KG1 (cell line): ENCODE data around the gene ZNF648.
"Not testable (repeated sequence)": the region's sequence is repeated elsewhere in the genome, so short reads cannot be mapped to it uniquely, and the experiment has no call there.

Experiments
- DNase-seq: peaks from one replicate; lab custom pipeline; 2025; lab: John Stamatoyannopoulos, UW

ZNF648 gene, protein sequence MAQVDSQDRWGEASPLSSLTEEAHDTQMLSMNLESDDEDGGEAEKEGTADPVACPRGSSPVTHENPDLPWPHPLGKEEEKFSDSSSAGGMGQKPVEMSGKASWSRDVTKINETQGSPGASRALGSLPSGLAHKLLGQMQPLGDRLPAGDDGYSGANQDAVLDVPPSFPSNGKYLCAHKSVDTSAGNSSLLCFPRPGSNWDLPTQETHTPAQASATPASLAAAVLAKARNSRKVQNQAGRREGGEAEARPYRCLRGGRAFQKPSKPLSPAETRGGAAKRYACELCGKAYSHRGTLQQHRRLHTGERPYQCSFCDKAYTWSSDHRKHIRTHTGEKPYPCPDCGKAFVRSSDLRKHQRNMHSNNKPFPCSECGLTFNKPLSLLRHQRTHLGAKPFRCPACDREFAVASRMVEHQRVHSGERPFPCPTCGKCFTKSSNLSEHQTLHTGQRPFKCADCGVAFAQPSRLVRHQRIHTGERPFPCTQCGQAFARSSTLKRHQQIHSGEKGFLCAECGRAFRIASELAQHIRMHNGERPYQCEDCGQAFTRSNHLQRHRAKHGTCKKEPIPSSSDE

DNA sequence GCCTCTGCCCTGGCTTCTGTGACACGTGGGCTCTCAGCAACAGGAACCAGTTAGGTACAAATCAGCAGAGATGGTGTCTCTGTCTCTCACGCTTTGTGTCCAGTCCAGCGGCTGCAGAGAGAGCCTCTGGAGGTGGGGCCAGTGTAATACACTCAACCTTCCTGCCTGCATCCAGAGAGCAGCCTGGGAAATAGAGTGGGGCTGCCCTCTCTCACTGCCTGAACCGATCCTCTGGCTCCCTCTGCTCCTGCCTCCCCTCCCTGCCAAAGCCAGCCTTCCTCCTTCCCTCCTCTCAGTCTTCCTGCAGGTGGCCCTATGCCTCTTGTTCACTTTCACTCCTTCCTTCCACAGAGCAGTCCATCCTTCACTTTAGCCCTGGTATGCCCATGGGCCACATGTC lies at the start of gene ZNF648:
ZNF648 (minus strand) TSS at position 119 of the 400 bp plus-strand sequence. CDS start 3,702 bp downstream, outside the sequence.
- no peak for DNase-seq

DNA sequence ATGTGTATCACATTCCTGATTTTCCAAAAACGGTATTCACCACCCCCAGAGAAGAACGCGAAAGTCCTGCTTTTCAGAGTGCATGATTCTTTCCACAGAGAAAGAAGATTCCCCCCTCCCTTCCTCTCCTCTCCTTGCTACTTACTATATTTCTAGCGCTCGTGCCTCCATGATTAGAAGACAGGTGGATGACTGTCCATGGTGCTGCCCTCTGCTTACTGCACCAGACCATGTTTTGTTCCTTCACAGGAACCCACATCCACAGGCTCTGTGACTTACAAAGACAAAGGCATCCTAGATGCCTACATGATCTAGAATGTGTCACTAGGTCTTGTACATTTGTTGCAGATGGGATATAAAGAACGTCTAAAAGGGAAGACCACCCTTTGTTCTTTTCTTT lies 49.1 kb upstream of the ZNF648 start:
- no peak for DNase-seq

DNA sequence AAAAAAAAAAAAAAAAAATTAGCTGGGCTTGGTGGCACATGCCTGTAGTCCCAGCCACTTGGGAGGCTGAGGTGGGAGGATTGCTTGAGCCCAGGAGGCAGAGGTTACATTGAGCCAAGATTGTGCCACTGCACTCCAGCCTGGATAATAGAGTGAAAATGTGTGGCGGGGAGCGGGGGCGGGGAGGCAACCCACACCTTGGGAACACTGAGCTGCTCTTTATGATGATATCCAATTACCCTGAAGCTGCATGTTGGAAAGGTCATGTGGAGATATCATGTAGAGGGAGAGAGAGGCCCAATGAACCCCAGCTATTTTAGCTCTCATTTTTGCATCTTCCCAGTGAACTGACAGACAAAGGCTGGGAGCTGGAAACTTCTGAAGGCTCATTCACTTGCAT lies 48.3 kb upstream of the ZNF648 start:
- no peak for DNase-seq

DNA sequence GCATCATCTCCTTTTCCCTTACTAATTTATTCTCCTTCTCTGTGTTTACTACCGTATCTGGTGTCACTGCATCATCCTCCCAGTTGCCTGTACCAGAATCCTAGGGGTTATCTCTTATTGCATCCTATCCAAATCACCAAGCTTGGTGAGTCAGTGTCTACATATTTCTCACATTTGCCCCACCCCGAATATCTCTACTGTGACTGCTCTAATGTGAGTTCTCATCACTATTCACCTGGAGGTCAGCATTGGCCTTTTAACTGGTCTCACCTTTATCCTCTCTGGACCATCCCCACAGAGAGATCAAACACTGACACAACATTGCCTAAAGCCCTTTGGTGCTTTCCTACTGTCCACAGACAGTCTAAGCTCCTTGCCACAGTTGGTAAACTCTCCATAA lies 45.7 kb upstream of the ZNF648 start:
- DNase-seq, result no peak

DNA sequence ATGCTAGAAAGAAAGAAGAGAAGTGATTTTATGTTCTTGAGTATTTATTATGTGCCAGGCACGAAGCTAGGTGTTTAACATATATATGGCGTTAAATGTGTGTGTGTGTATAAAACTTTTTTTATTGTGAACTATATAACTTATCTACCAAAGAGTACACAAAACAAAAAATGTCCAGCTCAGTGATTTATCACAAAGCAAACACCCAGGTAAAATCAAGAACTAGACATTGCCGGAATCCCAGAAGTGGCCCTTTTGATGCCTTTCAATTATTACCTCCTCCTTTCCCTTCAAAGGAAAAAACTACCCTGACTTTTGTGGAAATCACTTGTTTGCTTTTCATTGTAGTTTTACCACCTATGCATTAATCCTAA lies 40.5 kb upstream of the ZNF648 start:
- DNase-seq, result no peak

DNA sequence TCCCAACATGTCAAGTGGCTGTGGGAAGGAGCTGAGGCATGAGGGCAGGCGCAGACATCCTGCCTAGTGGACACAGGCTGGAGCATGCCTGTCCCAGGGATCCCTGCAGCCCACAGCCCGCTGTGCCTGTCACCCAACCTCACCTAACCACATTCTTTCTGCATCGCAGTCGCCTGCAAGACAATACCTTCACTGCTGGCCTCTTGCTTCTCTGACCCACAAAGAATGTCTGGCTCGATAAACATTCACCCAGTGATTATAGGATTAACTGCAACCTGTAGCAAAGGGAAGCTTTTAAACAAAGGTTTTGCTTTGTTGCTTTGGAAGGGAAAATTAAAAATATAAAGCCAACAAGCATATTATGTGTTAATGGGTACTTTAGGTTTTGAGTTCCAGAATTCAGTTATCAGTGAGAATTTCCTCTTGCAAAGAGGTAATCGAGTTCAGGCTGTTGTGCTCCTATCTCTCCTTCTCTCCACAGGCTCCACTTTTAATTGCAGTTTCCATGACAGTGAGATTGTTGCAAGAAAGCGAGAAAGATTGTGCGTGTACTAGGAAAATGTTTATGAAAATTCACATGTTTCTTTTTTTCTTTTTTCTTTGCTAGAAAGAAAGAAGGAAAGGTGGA lies 40.0 kb upstream of the ZNF648 start:
- no peak for DNase-seq

DNA sequence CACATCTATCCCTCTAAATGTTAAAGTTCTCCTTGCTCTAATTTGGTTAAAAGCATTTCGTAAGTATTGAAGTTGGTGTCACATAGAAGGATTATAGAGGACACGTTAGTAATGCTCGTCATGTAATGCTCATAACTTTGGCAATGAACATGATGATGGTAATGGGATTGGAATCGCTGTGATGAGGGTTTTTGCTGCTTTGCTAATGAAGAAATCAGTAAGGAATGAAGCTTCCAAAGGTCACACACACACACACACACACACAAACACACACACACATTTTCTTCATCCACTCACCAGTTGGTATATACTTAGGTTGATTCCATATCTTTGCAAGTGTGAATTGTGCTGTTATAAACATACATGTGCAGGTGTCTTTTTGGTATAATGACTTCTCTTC lies 36.8 kb upstream of the ZNF648 start:
- no peak for DNase-seq

DNA sequence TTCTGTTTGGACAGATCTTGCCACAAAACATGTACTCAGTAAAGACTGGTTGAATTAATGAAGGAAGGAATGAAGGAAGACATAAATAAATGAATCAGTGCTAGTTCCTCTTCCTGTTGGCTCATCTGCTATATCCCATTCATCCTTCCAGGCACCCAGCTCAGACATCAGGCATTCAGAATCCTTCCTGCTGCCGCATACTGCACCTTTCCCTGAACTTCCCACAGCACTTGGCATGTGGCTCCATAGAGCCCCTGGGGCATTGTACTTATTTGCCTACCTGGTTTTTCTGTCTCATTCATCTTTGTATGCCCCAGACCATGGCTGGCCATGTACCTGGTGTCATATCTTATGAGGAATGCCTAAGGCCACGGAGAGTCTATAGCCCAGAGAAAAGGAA lies 34.4 kb upstream of the ZNF648 start:
- DNase-seq, result no peak

DNA sequence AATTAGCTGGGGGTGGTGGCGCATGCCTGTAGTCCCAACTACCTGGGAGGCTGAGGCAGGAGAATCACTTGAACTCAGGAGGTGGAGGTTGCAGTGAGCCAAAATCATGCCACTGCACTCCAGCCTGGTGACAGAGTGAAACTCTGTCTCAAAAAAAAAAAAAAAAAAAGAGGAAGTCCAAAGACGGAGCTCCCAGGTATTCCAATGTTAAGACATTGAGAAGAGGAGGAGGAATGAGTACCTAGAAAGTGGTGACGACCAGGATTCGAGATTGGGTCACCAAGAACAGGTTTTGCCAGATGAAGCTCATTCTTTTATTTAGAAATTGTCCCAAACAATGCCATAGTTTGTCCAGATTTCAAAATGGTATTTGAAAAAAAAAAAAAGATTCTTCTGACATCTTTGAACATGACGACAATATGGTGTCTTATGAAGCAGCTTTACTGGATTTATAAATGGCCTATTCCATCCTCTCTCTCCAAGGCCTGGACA lies 33.0 kb upstream of the ZNF648 start:
- DNase-seq, result not testable (repeated sequence)

DNA sequence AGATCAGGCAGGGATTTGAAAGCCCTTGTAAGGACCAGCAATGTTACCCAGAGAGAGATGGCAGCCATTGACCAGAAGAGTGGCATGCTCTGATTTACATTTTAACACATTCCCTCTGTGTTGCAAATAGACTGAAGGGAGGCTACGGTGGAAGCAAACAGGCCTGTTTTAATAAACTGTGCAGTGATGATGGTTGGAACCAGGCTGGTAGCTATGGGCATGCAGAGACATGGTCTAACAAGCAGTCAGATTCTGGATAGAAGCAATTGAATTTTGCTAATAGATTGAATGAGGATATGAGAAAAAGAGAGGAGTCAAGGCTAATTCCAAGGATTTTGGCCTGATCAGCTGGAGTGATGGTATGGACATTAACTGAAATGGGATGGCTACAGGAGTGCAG lies 32.3 kb upstream of the ZNF648 start:
- no peak for DNase-seq

DNA sequence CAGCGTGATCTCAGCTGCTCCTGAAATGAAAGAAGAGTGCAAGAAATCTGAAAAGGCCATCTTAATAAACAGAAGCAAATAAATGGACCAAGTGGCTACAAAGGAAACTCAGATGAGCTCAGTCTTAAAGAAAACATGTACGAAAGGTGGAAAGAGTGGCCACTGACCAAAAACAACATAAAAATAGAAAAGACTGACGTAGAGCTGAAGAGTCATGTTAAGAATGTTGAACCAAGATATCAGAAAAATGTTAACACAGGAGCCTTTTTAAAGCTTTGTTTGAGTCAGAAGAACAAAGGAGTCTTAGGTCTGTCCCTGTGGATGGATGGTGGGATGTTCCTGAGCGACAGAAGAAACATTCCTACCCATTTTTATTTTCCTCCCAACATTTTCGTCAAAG lies 30.8 kb upstream of the ZNF648 start:
- DNase-seq, result no peak

DNA sequence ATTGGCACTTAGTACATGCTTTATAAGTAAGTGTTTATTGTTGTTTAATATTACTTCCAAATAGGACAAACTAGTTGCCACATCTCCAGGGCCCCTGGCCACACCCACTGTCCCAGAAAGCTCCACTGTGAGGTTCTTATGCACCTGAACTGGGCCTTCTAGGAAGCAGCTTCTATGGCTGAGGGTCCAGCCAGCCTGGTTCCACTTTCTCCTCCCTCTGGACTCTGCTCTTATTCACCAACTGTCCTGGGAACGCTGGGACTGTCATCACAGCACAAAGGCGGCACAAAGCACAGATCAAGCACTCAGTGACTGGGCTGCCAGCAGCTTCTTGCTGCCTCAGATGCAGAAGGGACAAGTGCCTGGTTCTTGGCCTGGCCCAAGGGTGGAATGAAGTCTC lies 29.6 kb upstream of the ZNF648 start:
- DNase-seq, result no peak

DNA sequence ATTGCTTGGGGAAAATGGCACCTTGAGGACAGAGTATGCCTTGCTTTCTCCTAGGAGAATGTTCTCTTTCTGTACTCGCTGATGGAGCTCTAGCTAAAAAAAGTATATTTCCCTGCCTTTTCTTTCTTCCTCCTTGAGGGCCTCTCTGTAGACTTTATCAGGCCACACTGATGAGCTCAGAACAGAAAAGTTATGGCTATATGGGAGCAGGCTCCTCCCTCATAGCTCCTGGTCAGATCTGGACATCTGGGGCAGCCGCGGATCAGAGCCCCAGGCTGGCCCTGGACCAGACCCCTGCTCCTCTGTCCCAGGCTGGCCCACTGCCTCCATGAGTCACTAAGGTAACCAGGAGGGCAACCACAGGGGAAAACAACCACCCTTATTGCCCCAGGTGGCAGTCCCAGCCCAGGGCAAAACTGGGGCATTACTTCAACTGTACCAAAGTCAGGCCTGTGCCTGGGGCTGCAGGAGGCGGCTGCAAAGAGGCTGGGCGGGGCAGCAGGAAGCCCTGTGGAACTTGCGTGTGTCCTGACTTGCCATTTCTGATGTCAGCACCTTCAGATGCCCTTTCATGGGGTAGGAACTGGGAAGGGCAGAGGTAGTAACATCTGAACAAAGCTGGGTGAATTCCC lies 26.3 kb upstream of the ZNF648 start:
- DNase-seq, result no peak

DNA sequence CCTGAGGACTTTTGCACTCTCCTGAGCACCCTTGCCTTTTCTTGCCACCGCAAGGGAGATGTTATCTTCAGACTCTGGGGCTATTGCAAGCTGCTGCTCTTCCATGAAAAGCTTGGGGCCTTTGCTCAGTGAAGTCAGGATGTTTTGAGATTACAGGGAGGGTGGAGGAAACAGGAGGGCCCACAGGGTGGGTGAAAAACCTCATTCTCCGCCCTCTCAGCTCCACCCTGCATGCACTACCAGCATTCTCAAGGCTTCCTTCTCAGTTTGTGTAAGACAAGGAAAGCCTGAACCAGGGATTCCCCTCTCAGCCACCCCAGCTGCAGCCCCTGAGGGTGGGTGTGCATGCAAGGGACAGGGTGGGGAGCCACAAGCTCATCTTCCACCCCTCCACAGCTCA lies 25.8 kb upstream of the ZNF648 start:
- DNase-seq, result no peak

DNA sequence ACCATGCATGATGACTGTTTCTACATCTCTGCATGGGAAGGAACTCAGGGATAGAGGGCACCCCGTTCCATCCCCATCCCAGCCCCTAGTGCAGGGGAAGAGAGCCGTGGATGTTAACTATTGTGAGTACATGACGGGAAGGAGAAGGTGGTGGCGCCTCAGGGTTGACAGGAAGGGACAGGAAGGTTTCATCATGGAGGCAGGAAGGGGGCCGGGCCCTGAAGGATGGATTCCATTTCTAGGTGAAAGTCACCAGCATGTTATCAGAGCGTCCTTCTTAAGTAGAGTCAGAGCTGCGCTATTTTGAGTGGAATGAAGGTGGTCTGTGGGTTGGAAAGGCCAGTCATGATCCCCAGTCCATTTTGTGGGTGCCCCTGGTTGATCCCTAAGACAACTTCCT lies 25.1 kb upstream of the ZNF648 start:
- DNase-seq, result no peak

DNA sequence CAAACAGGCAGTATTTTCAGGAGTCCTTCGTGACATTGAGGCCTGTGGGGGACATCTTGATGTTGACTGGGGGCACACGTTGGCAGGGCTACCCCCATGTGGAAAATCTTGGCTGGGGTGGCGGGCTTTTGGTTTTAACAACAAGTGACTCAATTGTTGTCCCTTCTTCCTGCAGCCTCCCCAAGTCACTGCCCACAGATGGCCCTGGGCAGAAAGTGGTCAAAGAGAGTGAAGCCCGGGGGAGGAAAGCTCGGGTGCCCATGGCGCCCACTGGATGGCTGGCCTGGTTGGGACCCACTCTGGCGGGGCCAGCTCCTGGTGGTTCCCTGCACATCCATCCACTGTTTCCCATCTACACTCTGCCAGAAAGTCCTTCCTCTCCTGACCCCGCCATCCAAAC lies 24.6 kb upstream of the ZNF648 start:
- no peak for DNase-seq

DNA sequence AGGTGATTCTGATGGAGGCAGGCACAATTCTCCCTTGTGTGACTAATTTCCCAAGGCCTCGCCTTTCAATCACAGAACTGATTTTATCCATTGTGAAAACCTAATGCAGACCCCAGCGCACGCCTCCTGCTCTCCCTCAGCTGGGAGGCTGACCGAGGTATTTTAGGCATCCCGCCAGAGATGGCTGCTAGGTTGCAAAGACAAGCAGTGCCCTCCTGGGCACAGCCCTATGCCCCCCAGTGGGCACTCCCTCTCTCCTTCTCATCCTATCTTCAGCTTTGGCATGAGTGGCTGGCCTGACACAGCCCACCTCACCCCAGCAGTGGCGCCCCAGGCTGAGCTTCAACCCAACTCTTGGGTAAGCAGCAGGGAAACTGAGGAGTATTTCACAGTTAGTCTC lies 24.2 kb upstream of the ZNF648 start:
- DNase-seq, result no peak

DNA sequence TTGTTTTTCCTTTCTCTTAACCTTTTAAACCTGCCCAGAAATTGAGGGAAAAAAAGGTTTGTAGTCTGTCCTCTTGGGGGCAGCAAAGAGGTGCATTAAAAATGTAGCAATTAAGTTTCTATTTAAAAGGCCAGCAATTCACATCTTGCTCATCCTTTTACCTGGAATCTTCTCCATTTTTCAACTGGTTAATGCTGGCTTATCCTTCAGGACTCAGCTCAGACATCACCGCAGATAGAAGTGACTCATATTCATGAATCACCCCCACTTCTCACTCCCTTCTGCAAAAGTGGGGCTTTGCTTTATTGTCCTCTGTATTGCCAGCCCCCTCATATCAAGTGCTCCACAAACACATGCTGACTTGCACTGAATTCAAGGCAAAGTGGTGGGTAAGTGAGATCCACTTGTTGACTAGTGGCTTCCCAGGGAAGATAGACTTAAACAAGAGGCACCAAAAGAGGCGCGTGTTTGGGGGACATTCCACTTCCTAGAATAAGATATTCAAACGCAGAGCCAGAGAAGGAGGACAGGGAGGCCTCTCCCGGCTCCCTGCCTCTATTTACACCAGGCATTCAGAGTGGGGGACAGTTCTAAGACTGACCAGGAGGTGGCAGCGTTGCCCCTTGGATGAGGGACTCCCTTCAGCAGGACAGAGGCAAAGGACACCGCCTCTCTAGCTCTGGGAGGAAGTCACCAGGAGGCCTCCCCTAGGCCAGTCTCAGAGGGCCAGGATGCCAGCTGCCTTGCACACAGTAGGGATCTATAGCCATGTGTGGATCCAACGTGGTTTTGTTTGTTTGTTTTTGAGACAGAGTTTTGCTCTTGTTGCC lies 23.2 kb upstream of the ZNF648 start:
- DNase-seq, result peak; percentile 49

DNA sequence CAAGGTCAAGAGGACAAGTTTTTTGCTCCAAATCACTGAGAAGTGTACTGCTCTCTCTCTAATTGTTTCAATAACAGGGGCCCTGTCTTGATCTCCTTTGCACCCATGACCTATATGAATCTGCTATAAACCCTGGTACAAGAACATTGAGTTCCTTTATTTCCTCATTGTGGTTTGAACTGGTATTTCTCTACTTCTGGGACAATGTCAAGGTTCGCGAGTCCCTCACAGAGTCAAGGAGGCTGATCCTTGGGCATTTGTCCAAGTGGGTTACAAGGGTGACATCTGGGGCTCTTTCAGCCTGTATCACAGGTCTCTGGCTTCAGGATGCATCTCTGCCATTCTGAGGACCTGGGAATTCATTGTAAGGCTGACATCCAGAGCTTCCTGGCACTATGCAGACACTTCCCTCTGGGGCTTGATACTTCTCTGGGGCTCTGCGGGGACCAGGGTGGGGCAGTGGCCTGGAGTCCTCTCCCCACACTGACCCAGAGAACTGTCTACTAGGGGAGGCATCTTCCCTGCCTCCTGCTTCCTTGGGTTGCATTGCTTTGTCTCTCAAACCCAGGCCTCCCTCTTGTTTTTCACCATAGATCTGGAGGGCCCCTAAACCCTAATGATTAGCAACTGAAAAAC lies 22.5 kb upstream of the ZNF648 start:
- no peak for DNase-seq

DNA sequence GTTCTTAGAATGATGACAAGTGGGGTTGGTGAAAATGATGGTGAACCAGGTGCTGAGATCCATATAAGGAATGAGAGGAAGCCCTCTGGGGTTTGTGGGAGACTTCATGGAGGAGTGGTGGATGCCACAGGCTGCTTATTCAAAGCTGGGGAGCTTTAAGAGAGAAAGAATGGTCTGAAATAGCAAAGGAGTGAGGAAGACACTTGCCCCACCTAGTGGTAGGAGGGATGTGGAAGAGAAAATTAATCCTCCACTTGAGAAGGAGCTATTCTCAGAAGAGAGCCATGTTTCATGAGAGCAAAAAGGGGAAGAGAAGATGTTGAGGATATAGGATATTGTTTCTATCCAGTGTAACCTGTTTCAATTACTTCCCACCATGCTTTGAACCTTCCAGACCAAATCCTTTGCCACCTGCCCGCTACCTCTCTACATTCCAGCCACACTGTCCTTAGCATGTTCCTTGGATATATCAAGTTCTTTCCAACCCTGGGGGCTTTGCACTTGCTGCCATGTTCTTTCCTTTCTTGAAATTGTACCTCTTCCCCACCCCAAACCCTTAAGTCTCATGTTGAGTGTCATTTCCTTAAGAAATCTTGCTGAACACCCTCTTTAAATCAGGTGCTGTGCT lies 19.6 kb upstream of the ZNF648 start:
- DNase-seq, result peak; percentile 39

DNA sequence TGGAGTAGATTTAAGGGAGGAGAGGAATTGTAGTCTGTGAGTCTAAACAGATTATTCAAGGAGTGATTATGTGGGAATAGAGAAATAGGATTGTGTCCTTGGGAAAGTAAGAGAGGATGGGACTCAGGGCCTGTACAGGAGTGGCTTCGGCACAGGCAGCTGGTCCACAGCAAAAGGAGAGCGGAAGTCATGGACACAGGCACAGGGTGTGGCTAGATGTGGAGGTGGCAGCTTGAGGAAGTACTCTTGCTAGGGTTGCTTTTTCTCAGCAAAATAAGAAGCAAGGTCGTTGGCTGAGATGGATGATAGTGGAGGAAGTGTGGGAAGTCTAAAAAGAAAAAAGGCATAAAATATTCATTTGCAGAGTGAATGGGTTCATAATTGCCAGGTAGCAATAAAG lies 18.5 kb upstream of the ZNF648 start:
- no peak for DNase-seq
